Retina (tissue), 1 donor: ENCODE measurements around the gene SMIM7.
"Not testable (repeated sequence)": the region's sequence is repeated elsewhere in the genome, so short reads cannot be mapped to it uniquely, and the experiment has no call there.

Source experiments
- DNase-seq: peaks from one replicate; pipeline ENCODE4 v3.0.0-alpha.2; 2016

The SMIM7 gene

GRCh38 chr19:16654140-16654539, 5.8 kb downstream of the SMIM7 start:
- DNase-seq, result no peak

GRCh38 chr19:16652854-16653253, 7.1 kb downstream of the SMIM7 start:
- DNase-seq, result no peak

GRCh38 chr19:16651421-16652188, 8.3 kb downstream of the SMIM7 start:
- not testable (repeated sequence) for DNase-seq

GRCh38 chr19:16650821-16651220, 9.1 kb downstream of the SMIM7 start:
- no peak for DNase-seq

DNA sequence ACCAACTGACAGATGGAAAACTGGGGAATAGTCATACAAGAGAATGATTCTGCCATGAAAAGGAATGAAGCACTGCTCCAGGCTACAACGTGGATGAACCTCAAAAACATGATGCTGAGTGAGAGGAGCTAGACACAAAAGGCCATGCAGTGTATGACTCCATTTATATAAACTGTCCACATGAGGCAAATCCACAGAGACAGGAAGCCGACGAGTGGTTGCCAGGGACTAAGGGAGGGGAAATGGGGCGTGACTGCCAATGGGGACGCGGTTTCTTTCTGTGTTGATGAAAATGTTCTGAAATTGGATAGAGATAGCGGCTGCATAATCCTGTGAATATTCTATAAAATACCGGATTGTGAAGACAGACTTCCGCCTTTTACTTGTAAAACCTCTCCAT, 10.2 kb downstream of the SMIM7 start:
- no peak for DNase-seq

GRCh38 chr19:16645140-16645539, 14.8 kb downstream of the SMIM7 start:
- DNase-seq, result no peak

GRCh38 chr19:16641695-16642094, 18.2 kb downstream of the SMIM7 start:
- DNase-seq, result no peak

GRCh38 chr19:16640951-16641350, 19.0 kb downstream of the SMIM7 start:
- no peak for DNase-seq

DNA sequence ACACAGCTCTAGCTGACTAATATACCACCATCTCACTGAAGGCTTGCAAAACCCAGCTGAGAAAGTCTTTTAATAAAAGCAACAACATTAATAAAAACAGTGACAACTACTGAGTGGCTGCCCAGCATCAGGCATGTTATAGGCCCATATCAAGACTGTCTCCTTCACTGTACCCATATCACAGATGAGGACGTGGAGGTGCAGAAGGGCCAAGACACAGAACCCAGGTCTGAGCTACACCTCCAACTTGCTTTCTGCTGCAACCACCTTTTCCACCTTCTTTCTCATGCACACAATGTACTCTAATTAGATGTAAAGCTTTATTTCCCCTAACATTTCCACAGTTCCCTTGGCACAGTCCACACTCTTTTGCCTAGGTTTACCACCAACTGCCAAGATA, 21.3 kb downstream of the SMIM7 start:
- no peak for DNase-seq

DNA sequence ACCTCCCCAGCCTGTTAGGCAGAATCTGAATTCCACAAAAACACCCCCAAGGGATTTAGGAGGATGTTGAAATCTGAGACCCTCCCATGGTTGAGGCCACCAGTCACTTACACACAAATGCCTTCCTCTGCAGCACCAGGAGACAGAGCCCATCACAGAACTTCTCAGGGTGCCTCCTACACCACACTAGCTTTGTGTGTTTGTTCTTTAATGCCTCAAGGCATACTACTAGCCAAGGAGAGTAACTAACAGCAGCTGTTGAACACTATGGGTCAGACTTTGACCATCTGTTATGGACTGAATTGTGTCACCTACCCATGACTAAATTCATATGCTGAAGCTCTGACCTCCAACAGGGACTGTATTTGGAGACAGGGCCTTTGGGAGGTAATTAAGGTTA, 22.4 kb downstream of the SMIM7 start:
- DNase-seq, result no peak

DNA sequence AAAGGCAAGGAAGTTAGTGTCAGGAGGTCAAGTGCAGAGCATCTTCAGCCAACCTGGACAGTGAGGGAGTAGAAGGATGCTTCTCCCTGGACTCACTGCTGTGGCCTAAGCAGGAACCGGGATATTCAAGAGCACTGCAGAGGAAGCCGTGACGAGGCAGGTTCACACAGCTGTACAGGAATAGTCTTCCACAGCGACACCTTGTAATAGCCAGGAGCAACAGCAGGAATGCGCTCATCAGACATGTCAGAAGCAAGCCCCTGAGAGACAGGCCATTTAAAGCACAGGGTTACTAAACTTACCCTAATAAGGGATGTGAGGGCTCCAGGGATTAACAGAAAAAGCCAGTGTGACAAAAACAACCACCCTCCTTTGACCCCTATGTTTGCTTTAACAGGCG, 28.5 kb downstream of the SMIM7 start:
- no peak for DNase-seq

DNA sequence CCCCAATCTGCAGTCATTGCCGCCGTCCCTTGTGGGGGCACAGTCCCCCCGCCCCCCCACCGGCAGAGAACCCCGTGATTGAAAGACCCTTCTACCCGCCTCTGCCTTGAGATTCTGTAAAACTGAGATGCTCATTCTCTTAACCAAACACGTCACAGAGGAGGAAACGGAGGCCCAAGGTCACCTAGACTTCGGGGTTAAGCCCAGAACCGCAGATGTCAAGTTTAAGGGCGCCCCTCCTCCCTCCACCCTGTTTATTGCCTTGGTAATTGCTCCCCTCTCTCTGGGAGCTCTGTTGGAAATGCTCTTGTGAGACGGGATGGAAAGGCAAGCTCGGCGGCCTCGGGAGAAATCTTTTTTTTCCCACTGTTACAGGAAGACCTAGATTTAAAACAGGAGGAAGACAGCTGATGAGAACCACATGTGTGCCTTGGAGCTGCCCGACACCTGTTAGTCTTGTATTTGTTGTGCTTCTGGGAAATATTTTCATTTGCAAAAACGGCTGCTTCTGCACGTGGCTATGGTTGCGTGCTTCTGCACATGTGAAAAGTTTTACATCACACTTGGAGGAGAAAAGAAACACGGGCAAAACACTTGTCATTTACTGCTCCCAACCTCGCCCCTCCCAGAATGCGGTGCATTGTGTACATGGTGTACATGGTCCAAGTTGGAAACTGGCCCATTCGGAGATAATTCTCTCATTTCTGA, 30.8 kb downstream of the SMIM7 start:
- DNase-seq, result peak; percentile 51

GRCh38 chr19:16628183-16628983, 31.6 kb downstream of the SMIM7 start, which contains the start of gene MED26:
Gene MED26 (minus strand): TSS chr19:16628204. CDS start chr19:16627943, 261 bp downstream.
- peak; percentile 97 for DNase-seq

GRCh38 chr19:16627928-16628182, 32.1 kb downstream of the SMIM7 start:
- no peak for DNase-seq

DNA sequence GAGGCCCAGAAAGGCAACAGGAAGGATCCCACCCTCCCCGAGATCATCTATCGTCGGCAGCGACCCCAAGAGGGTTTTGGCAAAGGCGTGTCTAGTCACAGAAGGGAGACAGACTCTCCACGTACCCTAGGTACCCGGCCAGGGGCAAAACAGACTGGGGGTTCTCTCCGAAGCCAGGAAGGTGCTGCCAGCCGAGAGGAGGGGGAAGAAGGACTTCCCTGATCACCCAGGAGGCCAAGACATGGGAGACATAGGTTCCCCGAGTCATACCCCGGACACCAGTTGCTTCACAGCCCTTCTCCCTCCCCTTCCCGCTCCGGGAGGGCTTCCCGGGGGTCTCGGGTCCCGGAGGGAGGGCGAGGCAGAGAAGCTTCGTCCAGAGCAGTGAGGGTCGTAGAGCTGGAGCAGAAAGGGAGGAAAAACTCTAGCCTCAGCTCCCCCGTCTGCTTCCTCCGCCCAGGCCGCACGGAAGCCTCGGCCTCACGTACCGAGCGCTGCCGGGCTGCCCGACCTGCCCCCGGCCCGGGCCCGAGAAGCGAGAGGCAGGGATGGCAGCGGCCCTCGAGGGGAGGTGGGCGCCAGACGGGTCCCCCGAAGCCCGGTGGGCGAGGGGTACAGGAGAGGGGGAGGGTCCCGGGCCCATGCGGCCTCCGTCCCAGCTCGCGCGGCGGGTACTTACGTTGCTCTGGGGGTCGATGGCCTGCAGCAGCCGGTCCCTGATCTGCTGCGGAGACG, 32.6 kb downstream of the SMIM7 start:
- DNase-seq, result peak; percentile 20

DNA sequence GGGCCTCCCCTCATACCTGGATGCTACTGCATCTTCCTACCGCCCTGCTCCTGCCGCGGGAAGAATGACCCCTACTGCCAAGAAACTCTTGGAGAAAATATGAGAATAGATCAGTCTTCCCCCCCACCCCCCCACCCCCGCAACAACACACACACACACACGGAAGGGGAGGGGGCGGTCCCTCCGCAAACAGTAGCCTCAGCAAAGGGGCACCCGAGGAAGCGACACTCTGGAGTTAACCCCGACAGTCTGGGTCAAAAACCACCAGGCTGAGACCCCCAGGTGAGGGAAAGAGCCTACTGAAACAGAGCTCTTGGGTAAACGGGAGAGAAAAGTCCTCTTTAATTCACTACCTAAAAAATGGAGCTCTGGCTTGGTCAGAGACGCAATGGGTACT, 33.1 kb downstream of the SMIM7 start:
- DNase-seq, result no peak

- DNase-seq, result no peak
These were observed 34.6 kb downstream of the SMIM7 start for GRCh38 chr19:16625163-16625958.

- DNase-seq, result no peak
These were observed 35.7 kb downstream of the SMIM7 start for GRCh38 chr19:16624236-16624635.

DNA sequence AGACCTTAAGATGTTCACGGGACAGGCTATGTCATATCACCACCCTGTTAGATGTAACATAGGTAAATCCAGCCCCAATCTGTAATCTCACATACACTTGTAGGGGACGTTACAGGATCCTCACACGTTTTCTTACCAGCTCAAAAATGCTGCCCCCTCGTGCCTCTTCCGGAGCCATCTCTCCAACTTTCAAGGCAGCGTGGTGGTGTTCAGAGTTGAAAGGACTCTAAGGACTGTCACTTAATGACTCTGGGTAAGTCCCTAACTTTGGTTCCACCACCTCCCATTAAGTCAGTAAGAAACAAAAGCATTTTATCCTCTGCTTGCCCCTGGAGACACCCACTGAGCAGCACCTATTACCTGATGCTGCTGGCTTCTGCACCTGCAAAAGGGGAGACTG, 36.4 kb downstream of the SMIM7 start:
- DNase-seq, result no peak

- no peak for DNase-seq
These were observed 36.9 kb downstream of the SMIM7 start for GRCh38 chr19:16623066-16623465.

DNA sequence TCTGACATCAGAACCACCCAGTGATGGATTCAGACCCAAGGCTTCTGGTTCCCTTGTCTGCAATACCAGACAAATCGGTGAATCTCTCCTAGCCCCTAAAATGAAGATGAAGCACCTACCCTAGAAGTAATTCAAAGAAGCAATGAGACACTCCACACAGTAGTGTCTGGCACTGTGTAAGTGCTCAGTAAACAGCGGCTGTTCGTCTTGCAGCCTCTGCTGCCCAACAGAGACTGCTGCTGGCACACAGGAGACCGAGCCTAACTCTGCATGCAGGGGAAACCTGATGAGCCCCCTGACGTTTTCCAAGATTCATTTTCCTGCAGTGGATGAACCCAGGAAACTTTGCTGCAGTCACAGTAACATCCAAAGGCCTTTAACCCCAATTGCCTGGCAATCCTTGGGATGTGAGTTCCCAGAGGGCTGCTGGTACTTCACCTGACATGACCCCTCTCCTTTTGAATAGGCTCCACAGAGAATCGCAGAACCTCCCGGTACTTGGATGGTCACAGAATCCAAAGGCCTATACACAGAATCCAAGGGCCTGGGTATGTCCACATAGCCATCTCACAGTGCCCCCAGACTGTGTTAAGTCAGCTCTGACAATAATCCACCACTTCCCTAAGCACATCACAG, 38.7 kb downstream of the SMIM7 start:
- DNase-seq, result no peak

- no peak for DNase-seq
These were observed 39.4 kb downstream of the SMIM7 start for GRCh38 chr19:16620584-16620983.
